HepG2 (cell line): Measurements from ENCODE around the gene ABHD4.

Experiments
- CEBPB ChIP-seq: IDR thresholded peaks from 2 replicates; pipeline ENCODE4 v1.6.1; 2011; ENCODE audit warnings: low read depth, low read length, improper control_type of control experiment, borderline replicate concordance
- EP300 ChIP-seq, 3 experiments: sonication (generic) in 1 of 3; formaldehyde crosslinking in 1 of 3; IDR thresholded peaks; 2 replicates each; pipeline versions ENCODE4 v1.5.1 to v1.6.1; 2011 to 2020; ENCODE audit warnings: low read depth in 2 of 3, low read length in 2 of 3, borderline replicate concordance in 1 of 3, improper control_type of control experiment in 1 of 3, mild to moderate bottlenecking in 1 of 3, missing genetic modification reagents in 1 of 3, moderate library complexity in 1 of 3
- EZH2 ChIP-seq: conservative IDR thresholded peaks from 2 replicates; pipeline ENCODE4 v1.6.1; 2012; ENCODE audit warnings: mild to moderate bottlenecking, low read depth, low read length, moderate library complexity
- HDAC1 ChIP-seq: sonication (generic); formaldehyde crosslinking; IDR thresholded peaks from 2 replicates; pipeline ENCODE4 v1.5.1; 2020; ENCODE audit warnings: mild to moderate bottlenecking, missing genetic modification reagents
- PATZ1 ChIP-seq: sonication (generic); formaldehyde crosslinking; IDR thresholded peaks from 2 replicates; pipeline ENCODE4 v1.4.0; 2020; ENCODE audit warnings: missing genetic modification reagents
- POGZ ChIP-seq: sonication (generic); formaldehyde crosslinking; IDR thresholded peaks from 2 replicates; pipeline ENCODE4 v1.4.0; 2020; ENCODE audit warnings: mild to moderate bottlenecking, missing genetic modification reagents
- POLR2AphosphoS5 ChIP-seq: IDR thresholded peaks from 2 replicates; pipeline ENCODE4 v1.6.1; 2012; ENCODE audit warnings: low read depth, low read length
- ZBTB21 ChIP-seq: sonication (generic); formaldehyde crosslinking; IDR thresholded peaks from 2 replicates; pipeline ENCODE4 v1.4.0; 2020; ENCODE audit warnings: missing genetic modification reagents
- ZNF550 ChIP-seq: sonication (generic); formaldehyde crosslinking; IDR thresholded peaks from 2 replicates; pipeline ENCODE4 v1.4.0; 2020; ENCODE audit warnings: mild to moderate bottlenecking, missing genetic modification reagents, borderline replicate concordance
- ZNF772 ChIP-seq: sonication (generic); formaldehyde crosslinking; IDR thresholded peaks from 2 replicates; pipeline ENCODE4 v1.5.0; 2020; ENCODE audit warnings: mild to moderate bottlenecking, missing genetic modification reagents
- TF ChIP-seq, protein P1 (sequence below): sonication (generic); formaldehyde crosslinking; IDR thresholded peaks from 2 replicates; pipeline ENCODE4 v1.5.0; 2020; ENCODE audit warnings: mild to moderate bottlenecking, missing genetic modification reagents, moderate library complexity

DNA sequence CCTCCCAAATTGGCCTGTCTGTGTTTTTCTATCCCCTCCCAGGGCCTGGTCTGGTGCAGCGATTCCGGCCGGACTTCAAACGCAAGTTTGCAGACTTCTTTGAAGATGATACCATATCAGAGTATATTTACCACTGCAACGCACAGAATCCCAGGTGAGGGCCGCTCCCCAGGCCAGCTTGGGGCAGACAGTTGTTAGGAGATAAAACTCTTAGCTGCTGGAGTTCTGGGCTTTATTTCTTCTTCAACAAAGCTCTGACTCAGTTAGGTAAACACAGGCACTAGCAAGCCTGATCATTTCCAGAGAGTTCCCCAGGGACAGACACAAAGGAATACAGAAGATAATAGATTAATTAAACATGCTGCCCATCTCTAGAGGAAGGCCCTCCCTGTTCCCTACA lies 8.3 kb downstream of the ABHD4 start:
- no peak; a peak in 1 of 4 replicates for TF ChIP-seq EP300 (IDR thresholded peaks at IDR 0.05; ENCODE audit: low read depth in 2 of 2, low read length in 2 of 2)
- TF ChIP-seq EP300 (CRISPR knock-in tag; IDR thresholded peaks at IDR 0.05; ENCODE audit: borderline replicate concordance) = no peak
- no peak for TF ChIP-seq HDAC1 (CRISPR knock-in tag)
- TF ChIP-seq ZNF550 (CRISPR knock-in tag) = no peak
- TF ChIP-seq ZNF772 (CRISPR knock-in tag) = no peak
- TF ChIP-seq, protein P1, sequence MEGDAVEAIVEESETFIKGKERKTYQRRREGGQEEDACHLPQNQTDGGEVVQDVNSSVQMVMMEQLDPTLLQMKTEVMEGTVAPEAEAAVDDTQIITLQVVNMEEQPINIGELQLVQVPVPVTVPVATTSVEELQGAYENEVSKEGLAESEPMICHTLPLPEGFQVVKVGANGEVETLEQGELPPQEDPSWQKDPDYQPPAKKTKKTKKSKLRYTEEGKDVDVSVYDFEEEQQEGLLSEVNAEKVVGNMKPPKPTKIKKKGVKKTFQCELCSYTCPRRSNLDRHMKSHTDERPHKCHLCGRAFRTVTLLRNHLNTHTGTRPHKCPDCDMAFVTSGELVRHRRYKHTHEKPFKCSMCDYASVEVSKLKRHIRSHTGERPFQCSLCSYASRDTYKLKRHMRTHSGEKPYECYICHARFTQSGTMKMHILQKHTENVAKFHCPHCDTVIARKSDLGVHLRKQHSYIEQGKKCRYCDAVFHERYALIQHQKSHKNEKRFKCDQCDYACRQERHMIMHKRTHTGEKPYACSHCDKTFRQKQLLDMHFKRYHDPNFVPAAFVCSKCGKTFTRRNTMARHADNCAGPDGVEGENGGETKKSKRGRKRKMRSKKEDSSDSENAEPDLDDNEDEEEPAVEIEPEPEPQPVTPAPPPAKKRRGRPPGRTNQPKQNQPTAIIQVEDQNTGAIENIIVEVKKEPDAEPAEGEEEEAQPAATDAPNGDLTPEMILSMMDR (CRISPR knock-in tag) = no peak
- TF ChIP-seq POLR2AphosphoS5 = no peak
- TF ChIP-seq PATZ1 (CRISPR knock-in tag) = no peak
- TF ChIP-seq ZBTB21 (CRISPR knock-in tag) = no peak
- TF ChIP-seq POGZ (CRISPR knock-in tag) = no peak
- no peak for TF ChIP-seq EZH2
- TF ChIP-seq CEBPB = no peak
